ENCODE data around the gene ALLC. TPM values are rescaled to one million over a fixed set of nuclear protein-coding genes. Genes with fewer than 3 reads are reported as not detected.

Gene ALLC
- total and polyA plus RNA-seq, 10 of the 15 experiments (the other 5 are each of a cell fraction or from before 2014, with no cell fraction given): 0.05 TPM; not detected in 9

DNA sequence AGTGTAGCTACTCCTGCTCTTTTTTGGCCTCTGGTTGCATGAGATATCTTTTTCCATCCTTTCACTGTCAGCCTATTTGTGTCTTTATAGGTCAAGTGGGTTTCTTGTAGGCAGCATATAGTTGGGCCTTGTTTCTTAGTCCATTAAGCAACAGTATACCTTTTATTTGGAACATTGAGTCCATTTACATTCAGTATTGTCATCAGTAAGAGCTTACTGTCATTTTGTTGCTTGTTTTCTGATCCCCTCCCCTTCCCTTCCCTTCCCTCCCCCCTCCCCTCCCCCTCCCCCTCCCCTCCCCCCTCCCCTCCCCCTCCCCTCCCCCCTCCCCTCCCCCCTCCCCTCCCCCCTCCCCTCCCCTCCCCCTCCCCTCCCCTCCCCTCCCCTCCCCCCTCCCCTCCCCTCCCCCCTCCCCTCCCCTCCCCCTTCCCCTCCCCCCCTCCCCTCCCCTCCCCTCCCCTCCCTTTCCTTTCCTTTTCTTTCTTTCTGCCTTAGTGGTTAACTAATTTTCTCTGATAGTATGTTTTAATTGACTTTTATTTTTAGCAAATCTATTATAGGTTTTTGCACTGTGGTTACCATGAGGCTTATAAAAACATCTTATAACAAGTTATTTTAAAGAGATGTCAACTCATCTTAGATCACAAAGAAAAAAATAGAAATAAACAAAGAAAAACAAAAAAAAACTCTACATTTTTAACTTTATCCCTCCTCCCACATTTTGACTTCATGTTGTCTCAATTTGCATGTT lies 32.2 kb downstream of the ALLC start:
- CTCF ChIA-PET: interaction anchor here (0.6 to 1.3 kb wide), 2 partner anchors 88 to 89 kb away, joined by 3 to 4 read pairs; no protein-coding TSS in a partner anchor
- H3K27ac ChIP-seq (ENCODE audit: control insufficient read depth, insufficient read depth): no peak overlapping the region
- no peaks in the 10 kb centered on the region for H3K79me2 ChIP-seq (ENCODE audit: control insufficient read depth, insufficient read depth, low read length)
- no peaks in the 10 kb centered on the region for H3K36me3 ChIP-seq (ENCODE audit: control insufficient read depth in 2 of 2, insufficient read depth in 2 of 2, low read length in 1 of 2)
- H3K9ac ChIP-seq (ENCODE audit: control insufficient read depth, insufficient read depth, low read length): no peak overlapping the region
- RAD21 ChIA-PET (ENCODE audit: unreplicated experiment): no interaction called here
- in situ Hi-C loops (cut with MboI): no loop called here
- FAIRE-seq (no peak), ATAC-seq (no peak), DNase-seq (ENCODE audit: low read depth, low spot score) (no peak)
- H3K4me1 ChIP-seq (ENCODE audit: control insufficient read depth, insufficient read depth, low read length): no peaks in the 10 kb centered on the region
- H2AFZ ChIP-seq (ENCODE audit: control insufficient read depth, low read depth, low read length): no peak overlapping the region
- H4K20me1 ChIP-seq (ENCODE audit: control insufficient read depth, insufficient read depth): no peaks in the 10 kb centered on the region
- H3K4me3 ChIP-seq: no peak overlapping the region
- intact Hi-C loops (cut with micrococcal nuclease; ENCODE audit: unreplicated experiment): no loop called here
- peaks cover 0 to 2% of the 10 kb centered on the region in 2 experiments; a peak in 1 of 4 replicates for H3K27me3 ChIP-seq (replicated peaks in 1 of 2; ENCODE audit: control insufficient read depth in 2 of 2, insufficient read depth in 2 of 2, low read length in 1 of 2)
- SMC1A ChIA-PET (ENCODE audit: uncharacterized antibody, unreplicated experiment): interaction anchor here (0.6 kb wide), 1 partner anchor 1637 kb away, joined by 3 read pairs; no protein-coding TSS in a partner anchor
- TF ChIP-seq CHD1 (IDR thresholded peaks at IDR 0.05; ENCODE audit: low read depth, low read length): no peak
- no TSS peak for BruUV-seq (replicated peaks)
- no peak overlapping the region for H3K4me2 ChIP-seq (ENCODE audit: control insufficient read depth, insufficient read depth)
- no peaks in the 10 kb centered on the region for H3K9me3 ChIP-seq (replicated peaks; ENCODE audit: control insufficient read depth, insufficient read depth, low read length)
- POLR2A ChIA-PET: no interaction called here

- H3K27ac ChIP-seq (ENCODE audit: control insufficient read depth, insufficient read depth): no peak overlapping the region
- BruUV-seq (replicated peaks): no TSS peak
- H3K4me2 ChIP-seq (ENCODE audit: control insufficient read depth, insufficient read depth): no peak overlapping the region
- ChIA-PET RAD21 (ENCODE audit: unreplicated experiment) (no interaction called here), SMC1A (ENCODE audit: uncharacterized antibody, unreplicated experiment) (interaction anchor here (0.9 to 1.3 kb wide), 2 partner anchors 9 to 88 kb away, joined by 3 to 4 read pairs; no protein-coding TSS in a partner anchor), CTCF (interaction anchor here (0.7 to 2.3 kb wide), 9 partner anchors 9 to 135 kb away, joined by 3 to 12 read pairs (median 4); no protein-coding TSS in a partner anchor), POLR2A (no interaction called here)
- in situ Hi-C loops (cut with MboI) (no loop called here), intact Hi-C loops (cut with micrococcal nuclease; ENCODE audit: unreplicated experiment) (no loop called here)
- DNase-seq (ENCODE audit: low read depth, low spot score) (no peak), ATAC-seq (peak; percentile 58), FAIRE-seq (peak; percentile 44)
- no peaks in the 10 kb centered on the region for H4K20me1 ChIP-seq (ENCODE audit: control insufficient read depth, insufficient read depth)
- H2AFZ ChIP-seq (ENCODE audit: control insufficient read depth, low read depth, low read length): no peak overlapping the region
- no peaks in the 10 kb centered on the region for H3K79me2 ChIP-seq (ENCODE audit: control insufficient read depth, insufficient read depth, low read length)
- no peak overlapping the region for H3K9ac ChIP-seq (ENCODE audit: control insufficient read depth, insufficient read depth, low read length)
- H3K27me3 ChIP-seq (replicated peaks in 1 of 2; ENCODE audit: control insufficient read depth in 2 of 2, insufficient read depth in 2 of 2, low read length in 1 of 2): peaks cover 0 to 2% of the 10 kb centered on the region in 2 experiments; a peak in 1 of 4 replicates
- H3K4me1 ChIP-seq (ENCODE audit: control insufficient read depth, insufficient read depth, low read length): no peaks in the 10 kb centered on the region
- TF ChIP-seq CTCF (IDR thresholded peaks at IDR 0.05 in 2 of 3, conservative IDR thresholded peaks at IDR 0.05 in 1 of 3; ENCODE audit: control insufficient read depth in 2 of 3, extremely low read depth in 1 of 3, insufficient read depth in 1 of 3, low read depth in 3 of 3, low read length in 3 of 3) (peak; percentile 37 to 44 (median 38); a peak in 5 of 6 replicates), SMC3 (IDR thresholded peaks at IDR 0.05; ENCODE audit: borderline replicate concordance, low read length) (peak; percentile 31; the same call in 1 of the 2 replicates), RAD21 (IDR thresholded peaks at IDR 0.05; ENCODE audit: insufficient read depth, low read depth, low read length) (peak; percentile 48)
- TF ChIP-seq, protein P1, sequence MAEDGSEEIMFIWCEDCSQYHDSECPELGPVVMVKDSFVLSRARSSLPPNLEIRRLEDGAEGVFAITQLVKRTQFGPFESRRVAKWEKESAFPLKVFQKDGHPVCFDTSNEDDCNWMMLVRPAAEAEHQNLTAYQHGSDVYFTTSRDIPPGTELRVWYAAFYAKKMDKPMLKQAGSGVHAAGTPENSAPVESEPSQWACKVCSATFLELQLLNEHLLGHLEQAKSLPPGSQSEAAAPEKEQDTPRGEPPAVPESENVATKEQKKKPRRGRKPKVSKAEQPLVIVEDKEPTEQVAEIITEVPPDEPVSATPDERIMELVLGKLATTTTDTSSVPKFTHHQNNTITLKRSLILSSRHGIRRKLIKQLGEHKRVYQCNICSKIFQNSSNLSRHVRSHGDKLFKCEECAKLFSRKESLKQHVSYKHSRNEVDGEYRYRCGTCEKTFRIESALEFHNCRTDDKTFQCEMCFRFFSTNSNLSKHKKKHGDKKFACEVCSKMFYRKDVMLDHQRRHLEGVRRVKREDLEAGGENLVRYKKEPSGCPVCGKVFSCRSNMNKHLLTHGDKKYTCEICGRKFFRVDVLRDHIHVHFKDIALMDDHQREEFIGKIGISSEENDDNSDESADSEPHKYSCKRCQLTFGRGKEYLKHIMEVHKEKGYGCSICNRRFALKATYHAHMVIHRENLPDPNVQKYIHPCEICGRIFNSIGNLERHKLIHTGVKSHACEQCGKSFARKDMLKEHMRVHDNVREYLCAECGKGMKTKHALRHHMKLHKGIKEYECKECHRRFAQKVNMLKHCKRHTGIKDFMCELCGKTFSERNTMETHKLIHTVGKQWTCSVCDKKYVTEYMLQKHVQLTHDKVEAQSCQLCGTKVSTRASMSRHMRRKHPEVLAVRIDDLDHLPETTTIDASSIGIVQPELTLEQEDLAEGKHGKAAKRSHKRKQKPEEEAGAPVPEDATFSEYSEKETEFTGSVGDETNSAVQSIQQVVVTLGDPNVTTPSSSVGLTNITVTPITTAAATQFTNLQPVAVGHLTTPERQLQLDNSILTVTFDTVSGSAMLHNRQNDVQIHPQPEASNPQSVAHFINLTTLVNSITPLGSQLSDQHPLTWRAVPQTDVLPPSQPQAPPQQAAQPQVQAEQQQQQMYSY (CRISPR knock-in tag; IDR thresholded peaks at IDR 0.05): no peak
- H3K36me3 ChIP-seq (ENCODE audit: control insufficient read depth in 2 of 2, insufficient read depth in 2 of 2, low read length in 1 of 2): no peaks in the 10 kb centered on the region
- H3K4me3 ChIP-seq: no peak overlapping the region
- no peaks in the 10 kb centered on the region for H3K9me3 ChIP-seq (replicated peaks; ENCODE audit: control insufficient read depth, insufficient read depth, low read length)
Observed at GRCh38 chr2:3692375-3692774, 34.4 kb downstream of the ALLC start.

All from GM12878 (cell line).